H1 (cell line): ENCODE results near the gene WDFY4. TPM values are rescaled to one million over a fixed set of nuclear protein-coding genes. Genes with fewer than 3 reads are reported as not detected.

Experiments used
- CTCF ChIA-PET: fragments of 300-600 bp; sonication (Branson Sonifier 250); formaldehyde crosslinking; loops from one replicate; lab custom pipeline; 2021; ENCODE audit not compliant: partially characterized antibody; lab: Charles Lee
- POLR2A ChIA-PET: fragments of 300-600 bp; sonication (Branson Sonifier 250); formaldehyde crosslinking; loops from one replicate; lab custom pipeline; 2021; ENCODE audit warnings: inconsistent platforms; ENCODE audit not compliant: partially characterized antibody; lab: Charles Lee
- DNase-seq, 2 experiments: peaks; one replicate each; pipeline versions ENCODE4 v3.0.0 to v3.0.0-alpha.2; 2010 to 2022; ENCODE audit warnings: low spot score in 2 of 2, low read depth in 1 of 2, mixed read lengths in 1 of 2
- FAIRE-seq: peaks from 2 replicates; lab custom pipeline; 2011; peaks lifted over from hg19 to GRCh38; lab: Jason Lieb, UNC
- H2AFZ ChIP-seq: 2 replicates; pipeline ENCODE4 v1.8.1; 2012; ENCODE audit warnings: low read length, inconsistent platforms
- H2AK5ac ChIP-seq: 2 replicates; pipeline ENCODE4 v1.6.1; 2013; ENCODE audit warnings: low read depth, low read length
- H2BK120ac ChIP-seq: replicated peaks from 2 replicates; pipeline ENCODE3; 2013; ENCODE audit warnings: low read depth, low read length, inconsistent platforms
- H2BK12ac ChIP-seq: 2 replicates; pipeline ENCODE4 v1.6.1; 2013; ENCODE audit warnings: low read depth, low read length
- H2BK15ac ChIP-seq: 2 replicates; pipeline ENCODE4 v1.6.1; 2013; ENCODE audit warnings: low read length
- H2BK20ac ChIP-seq: 2 replicates; pipeline ENCODE4 v1.6.1; 2013; ENCODE audit warnings: low read length
- H2BK5ac ChIP-seq: 2 replicates; pipeline ENCODE4 v1.6.1; 2013; ENCODE audit warnings: low read depth, low read length
- H3K14ac ChIP-seq: 2 replicates; pipeline ENCODE4 v1.6.1; 2013; ENCODE audit warnings: inconsistent platforms; ENCODE audit not compliant: insufficient read length
- H3K18ac ChIP-seq: 2 replicates; pipeline ENCODE4 v1.6.1; 2013; ENCODE audit warnings: low read length; ENCODE audit errors: extremely low read depth
- H3K23ac ChIP-seq: 2 replicates; pipeline ENCODE4 v1.6.1; 2013; ENCODE audit warnings: inconsistent platforms; ENCODE audit not compliant: insufficient read length
- H3K23me2 ChIP-seq: 2 replicates; pipeline ENCODE4 v1.6.1; 2013; ENCODE audit warnings: low read depth, low read length
- H3K27ac ChIP-seq: 2 replicates; pipeline ENCODE4 v1.6.1; 2011; ENCODE audit warnings: low read depth, low read length, inconsistent platforms
- H3K27me3 ChIP-seq, 4 experiments: replicated peaks in 1 of 4; 1 replicate in 1 of 4; 2 replicates in 3 of 4; pipeline versions ENCODE4 v1.6.1 to v1.8.1; 2011 to 2013; ENCODE audit warnings: low read length in 3 of 4, mild to moderate bottlenecking in 3 of 4, inconsistent platforms in 2 of 4, mixed read lengths in 2 of 4, moderate library complexity in 1 of 4; ENCODE audit not compliant: control insufficient read depth in 3 of 4, insufficient read depth in 3 of 4; ENCODE audit errors: extremely low read depth in 1 of 4
- H3K36me3 ChIP-seq, 4 experiments: 2 replicates each; pipeline versions ENCODE4 v1.6.1 to v1.8.1; 2011 to 2013; ENCODE audit warnings: mild to moderate bottlenecking in 4 of 4, low read length in 3 of 4, moderate library complexity in 2 of 4, control low read depth in 1 of 4, inconsistent platforms in 1 of 4; ENCODE audit not compliant: insufficient read depth in 4 of 4, control insufficient read depth in 2 of 4
- H3K4ac ChIP-seq: replicated peaks from 2 replicates; pipeline ENCODE3; 2013; ENCODE audit warnings: low read length, low read depth, mixed read lengths, inconsistent platforms; ENCODE audit not compliant: insufficient read length
- H3K4me1 ChIP-seq, 4 experiments: replicated peaks in 1 of 4; 1 replicate in 1 of 4; 2 replicates in 3 of 4; pipeline versions ENCODE4 v1.6.1 to v1.8.1; 2011 to 2013; ENCODE audit warnings: low read length in 3 of 4, inconsistent platforms in 2 of 4, mixed read lengths in 1 of 4; ENCODE audit not compliant: insufficient read depth in 4 of 4, control insufficient read depth in 3 of 4
- H3K4me2 ChIP-seq, 2 experiments: 2 replicates each; pipeline versions ENCODE4 v1.6.1 to v1.8.1; 2011 to 2013; ENCODE audit warnings: low read depth in 2 of 2, low read length in 2 of 2, control low read depth in 1 of 2, inconsistent platforms in 1 of 2, mild to moderate bottlenecking in 1 of 2; ENCODE audit not compliant: insufficient read depth in 1 of 2
- H3K4me3 ChIP-seq, 4 experiments: fragments of 200-600, 300-600 bp in 1 of 4; sonication (generic), shearing (Covaris generic), sonication (Bioruptor Twin) in 1 of 4; 2 replicates each; pipeline versions ENCODE4 v1.5.1 to v1.8.1; 2011 to 2016; ENCODE audit warnings: low read length in 4 of 4, low read depth in 3 of 4, control low read depth in 2 of 4, inconsistent platforms in 2 of 4, mild to moderate bottlenecking in 2 of 4, mixed read lengths in 1 of 4, moderate library complexity in 1 of 4; ENCODE audit not compliant: insufficient read depth in 2 of 4; ENCODE audit errors: extremely low read depth in 1 of 4
- H3K56ac ChIP-seq: replicated peaks from 2 replicates; pipeline ENCODE3; 2013; ENCODE audit warnings: low read depth, mild to moderate bottlenecking, mixed read lengths, low read length, inconsistent platforms; ENCODE audit not compliant: insufficient read length
- H3K79me1 ChIP-seq: 2 replicates; pipeline ENCODE4 v1.6.1; 2013; ENCODE audit warnings: low read depth, low read length, control low read depth
- H3K79me2 ChIP-seq, 2 experiments: 2 replicates each; pipeline versions ENCODE4 v1.6.1 to v1.8.1; 2012 to 2013; ENCODE audit warnings: low read length in 2 of 2, mild to moderate bottlenecking in 2 of 2, inconsistent platforms in 1 of 2; ENCODE audit not compliant: insufficient read depth in 2 of 2, control insufficient read depth in 1 of 2
- H3K9ac ChIP-seq, 4 experiments: replicated peaks in 1 of 4; 1 replicate in 1 of 4; 2 replicates in 3 of 4; pipeline versions ENCODE4 v1.6.1 to v1.8.1; 2011 to 2013; ENCODE audit warnings: low read depth in 3 of 4, low read length in 3 of 4, control low read depth in 2 of 4, mild to moderate bottlenecking in 2 of 4, moderate library complexity in 2 of 4, inconsistent platforms in 1 of 4; ENCODE audit errors: extremely low read depth in 1 of 4
- H3K9me3 ChIP-seq, 2 experiments: 2 replicates each; pipeline versions ENCODE4 v1.6.1 to v1.8.1; 2012 to 2013; ENCODE audit warnings: mild to moderate bottlenecking in 2 of 2, moderate library complexity in 2 of 2, control low read depth in 1 of 2, inconsistent platforms in 1 of 2, low read depth in 1 of 2, low read length in 1 of 2, mixed read lengths in 1 of 2; ENCODE audit not compliant: insufficient read depth in 2 of 2
- H4K20me1 ChIP-seq, 2 experiments: replicated peaks in 1 of 2; 2 replicates each; pipeline versions ENCODE3 to v1.8.1; 2011 to 2013; ENCODE audit warnings: inconsistent platforms in 2 of 2, low read length in 2 of 2, mild to moderate bottlenecking in 1 of 2; ENCODE audit not compliant: insufficient read depth in 2 of 2, control insufficient read depth in 1 of 2
- H4K5ac ChIP-seq: 2 replicates; pipeline ENCODE4 v1.6.1; 2013; ENCODE audit warnings: low read length, low read depth, mixed read lengths, inconsistent platforms; ENCODE audit not compliant: insufficient read length
- H4K8ac ChIP-seq: 2 replicates; pipeline ENCODE4 v1.8.0; 2013; ENCODE audit warnings: mild to moderate bottlenecking, moderate library complexity, low read length, inconsistent platforms; ENCODE audit not compliant: insufficient read depth; ENCODE audit errors: extremely low read depth
- H4K91ac ChIP-seq: replicated peaks from 2 replicates; pipeline ENCODE3; 2013; ENCODE audit warnings: low read length, mixed read lengths, inconsistent platforms; ENCODE audit not compliant: insufficient read length
- CBX8 ChIP-seq: fragments of 300-800, 300-1000 bp; sonication (generic); IDR thresholded peaks from 2 replicates; pipeline ENCODE4 v1.7.1; 2016; ENCODE audit warnings: low read depth, low read length, borderline replicate concordance
- WGBS, 2 experiments: shearing (Covaris generic) in 1 of 2; methylation state at CpG; one replicate each; pipeline versions ENCODE4 v1.1.6 to v1.1.7; 2013 to 2015; ENCODE audit warnings: low lambda C conversion rate in 2 of 2, mixed read lengths in 2 of 2, inconsistent platforms in 1 of 2, low coverage in 1 of 2, missing lambda C conversion rate in 1 of 2; ENCODE audit not compliant: insufficient replicate concordance in 2 of 2, insufficient coverage in 1 of 2, insufficient read length in 1 of 2; ENCODE audit errors: extremely low coverage in 1 of 2, missing lambda C conversion rate in 1 of 2; 5-methylcytosine and 5-hydroxymethylcytosine counted together
- polyA plus RNA-seq, 7 experiments: library from polyadenylated mRNA; depleted of rRNA in 3 of 7; stranded (reverse) in 5 of 7; unstranded in 2 of 7; fragments of >200 nt in 5 of 7; fragments of 200-250 nt in 2 of 7; gene quantifications; 1 replicate in 5 of 7; 2 replicates in 1 of 7; 4 replicates in 1 of 7; pipeline versions ENCODE4 v1.2.1 to v1.2.3, GENCODE V29; 2011 to 2013; ENCODE audit warnings: missing spikeins in 2 of 7, mixed read lengths in 2 of 7
- total RNA-seq: library from RNA; stranded (reverse); fragmentation: NEBNext Ultra II Directional; extraction: Animal tissue kit (Norgen Biotek cat#: 25700); gene quantifications from 2 replicates; pipeline ENCODE4 v1.2.1, GENCODE V29; 2021

Gene WDFY4
- total and polyA plus RNA-seq, 2 of the 8 experiments (the other 6 are each of a cell fraction or from before 2014, with no cell fraction given), result not detected

DNA sequence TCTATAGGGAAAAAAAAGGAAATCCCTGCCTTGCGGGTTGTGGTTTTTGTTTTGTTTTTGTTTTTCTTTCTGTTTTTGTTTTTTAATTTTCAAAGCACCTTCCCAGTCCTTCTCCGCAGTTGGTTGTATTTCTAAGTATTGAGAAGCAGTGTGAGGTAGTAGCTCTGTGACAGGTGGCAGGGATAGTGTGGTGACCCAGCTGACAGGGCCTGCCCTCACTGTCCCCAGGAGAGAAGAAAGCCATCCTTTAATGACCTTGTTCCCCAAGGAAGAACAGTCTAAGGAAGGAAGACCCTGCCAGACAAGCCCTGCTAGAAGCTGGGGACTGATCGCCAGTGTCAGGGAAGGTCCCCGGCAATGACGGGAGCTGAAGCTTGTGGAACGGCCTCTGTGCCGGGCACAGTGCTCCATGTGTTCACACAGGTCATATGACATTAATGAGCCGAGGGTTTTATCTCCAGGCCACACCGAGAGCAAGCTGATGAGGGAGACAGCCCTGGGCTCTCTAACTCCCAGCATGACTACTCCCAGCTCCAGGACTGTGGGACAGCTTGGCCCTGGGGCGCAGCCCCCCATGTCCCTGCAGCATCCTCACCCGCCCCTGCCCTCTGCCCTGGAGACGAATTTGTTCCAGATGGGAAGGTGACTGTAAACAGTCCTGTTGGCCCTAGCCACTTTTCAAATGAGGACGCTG, 324.0 kb downstream of the WDFY4 start:
- Histone ChIP-seq H3K36me3 (no peaks in the 10 kb centered on the region), H2BK15ac (no peak overlapping the region), H3K79me2 (no peaks in the 10 kb centered on the region), H2AFZ (no peak overlapping the region), H2AK5ac (no peak overlapping the region), H3K4me2 (no peak overlapping the region), H4K91ac (no peak overlapping the region), H2BK12ac (no peak overlapping the region), H2BK20ac (no peak overlapping the region), H3K23me2 (no peaks in the 10 kb centered on the region), H3K27me3 (no peaks in the 10 kb centered on the region; a peak in 1 of 7 replicates), H3K4me3 (no peak overlapping the region), H3K14ac (no peak overlapping the region), H3K9ac (no peak overlapping the region), H3K4me1 (no peaks in the 10 kb centered on the region), H4K20me1 (no peaks in the 10 kb centered on the region), H3K56ac (no peak overlapping the region), H3K18ac (no peak overlapping the region), H2BK5ac (no peak overlapping the region), H3K79me1 (no peaks in the 10 kb centered on the region), H3K4ac (no peak overlapping the region), H4K8ac (no peak overlapping the region), H4K5ac (no peak overlapping the region), H3K23ac (no peak overlapping the region), H3K9me3 (no peaks in the 10 kb centered on the region), H3K27ac (no peak overlapping the region), H2BK120ac (no peak overlapping the region)
- CTCF ChIA-PET, result interaction anchor here (0.6 to 1.3 kb wide), 5 partner anchors 9 to 603 kb away, joined by 3 read pairs; partner anchors contain the start of gene VSTM4
- POLR2A ChIA-PET, result no interaction called here
- WGBS, 2 experiments, result 89% methylated on average over 13 of the region's 13 CpGs; no CpG with 5 or more reads in 1 of the 2 experiments
- no peak for TF ChIP-seq CBX8
- no peak for FAIRE-seq
- no peak for DNase-seq
